Measurements from ENCODE around the gene ACTR2. TPM values are rescaled to one million over a fixed set of nuclear protein-coding genes. Genes with fewer than 3 reads are reported as not detected.

The ACTR2 gene
- total and polyA plus RNA-seq, 2 of the 13 experiments (the other 11 are each of a cell fraction or from before 2014, with no cell fraction given) = 51.2 to 100 TPM

GRCh38 chr2:65186093-65186868 lies 41.4 kb upstream of the ACTR2 start (continued):
- TF ChIP-seq ZNF687 (CRISPR knock-in tag; IDR thresholded peaks at IDR 0.05) (peak; percentile 64), ZSCAN21 (CRISPR knock-in tag; IDR thresholded peaks at IDR 0.05; ENCODE audit: borderline replicate concordance) (no peak), ZNF432 (CRISPR knock-in tag; IDR thresholded peaks at IDR 0.05; ENCODE audit: borderline replicate concordance) (no peak), ZNF441 (CRISPR knock-in tag; IDR thresholded peaks at IDR 0.05; ENCODE audit: borderline replicate concordance) (no peak), ZNF761 (CRISPR knock-in tag; conservative IDR thresholded peaks at IDR 0.05) (no peak), ZMAT3 (CRISPR knock-in tag; conservative IDR thresholded peaks at IDR 0.05) (no peak), ZNF10 (CRISPR knock-in tag; IDR thresholded peaks at IDR 0.05; ENCODE audit: borderline replicate concordance, low read depth) (no peak), ZNF484 (CRISPR knock-in tag; IDR thresholded peaks at IDR 0.05; ENCODE audit: borderline replicate concordance, low read depth) (no peak), HES4 (CRISPR knock-in tag; IDR thresholded peaks at IDR 0.05; ENCODE audit: borderline replicate concordance) (0 out of 2 replicates have a peak, but pooled peaks have one; percentile 61), ZNF296 (CRISPR knock-in tag; conservative IDR thresholded peaks at IDR 0.05) (no peak), UBTF (CRISPR knock-in tag; IDR thresholded peaks at IDR 0.05) (no peak), SNAPC2 (CRISPR knock-in tag; IDR thresholded peaks at IDR 0.05) (no peak), NCOR1 (IDR thresholded peaks at IDR 0.05; ENCODE audit: borderline replicate concordance, low read length) (peak; percentile 72; the same call in 1 of the 2 replicates), E2F2 (CRISPR knock-in tag; IDR thresholded peaks at IDR 0.05; ENCODE audit: borderline replicate concordance) (no peak), KDM5B (CRISPR knock-in tag; IDR thresholded peaks at IDR 0.05; ENCODE audit: borderline replicate concordance) (0 out of 2 replicates have a peak, but pooled peaks have one; percentile 47), SALL2 (CRISPR knock-in tag; IDR thresholded peaks at IDR 0.05) (0 out of 2 replicates have a peak, but pooled peaks have one; percentile 35), BCL3 (CRISPR knock-in tag; IDR thresholded peaks at IDR 0.05) (0 out of 2 replicates have a peak, but pooled peaks have one; percentile 42), ZNF3 (CRISPR knock-in tag; IDR thresholded peaks at IDR 0.05) (no peak), ONECUT2 (CRISPR knock-in tag; IDR thresholded peaks at IDR 0.05) (no peak), DMAP1 (CRISPR knock-in tag; IDR thresholded peaks at IDR 0.05) (peak; percentile 38; the same call in 1 of the 2 replicates), SRF (IDR thresholded peaks at IDR 0.05; ENCODE audit: low read depth, low read length) (no peak)

Data from HepG2 (cell line).